SK-N-SH (cell line): ENCODE results near the gene BLVRA.

Experiments used
- RAD21 ChIP-seq: IDR thresholded peaks from 2 replicates; pipeline ENCODE4 v1.6.1; 2012; ENCODE audit warnings: mild to moderate bottlenecking, low read length
- REST ChIP-seq: IDR thresholded peaks from 2 replicates; pipeline ENCODE4 v1.6.1; 2012; ENCODE audit warnings: mild to moderate bottlenecking, low read depth, low read length, moderate library complexity

DNA sequence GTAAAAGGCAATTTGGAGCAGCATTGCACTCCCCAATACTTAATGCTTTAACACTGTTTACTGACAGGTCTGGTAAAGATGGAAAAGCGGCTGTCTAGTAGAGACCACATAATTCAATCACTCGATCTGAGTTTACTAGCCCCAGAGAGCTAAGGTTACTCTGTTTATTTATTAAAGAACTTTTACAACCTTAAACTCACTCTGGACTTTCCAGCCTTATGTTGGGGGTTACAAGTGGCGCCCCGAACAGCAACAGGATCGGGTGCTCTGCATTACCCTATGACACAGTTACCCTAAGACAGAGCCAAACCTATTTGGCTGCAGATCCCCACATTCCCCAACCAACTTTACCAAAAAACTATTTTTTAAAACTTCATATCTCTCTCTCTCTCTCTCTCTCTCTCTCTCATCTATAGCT, 66.9 kb downstream of the BLVRA start:
- TF ChIP-seq REST (no peak), RAD21 (no peak)
